Fibroblast of skin of back (primary cell): ENCODE results near the gene CYFIP2.

Experiments
- DNase-seq: peaks from one replicate; pipeline ENCODE4 v3.0.0-alpha.2; 2013

Gene CYFIP2

GRCh38 chr5:157359356-157360055, 93.6 kb downstream of the CYFIP2 start:
- peak; percentile 54 for DNase-seq

- peak; percentile 48 for DNase-seq
Measured at GRCh38 chr5:157362012-157362411, 96.1 kb downstream of the CYFIP2 start.

DNA sequence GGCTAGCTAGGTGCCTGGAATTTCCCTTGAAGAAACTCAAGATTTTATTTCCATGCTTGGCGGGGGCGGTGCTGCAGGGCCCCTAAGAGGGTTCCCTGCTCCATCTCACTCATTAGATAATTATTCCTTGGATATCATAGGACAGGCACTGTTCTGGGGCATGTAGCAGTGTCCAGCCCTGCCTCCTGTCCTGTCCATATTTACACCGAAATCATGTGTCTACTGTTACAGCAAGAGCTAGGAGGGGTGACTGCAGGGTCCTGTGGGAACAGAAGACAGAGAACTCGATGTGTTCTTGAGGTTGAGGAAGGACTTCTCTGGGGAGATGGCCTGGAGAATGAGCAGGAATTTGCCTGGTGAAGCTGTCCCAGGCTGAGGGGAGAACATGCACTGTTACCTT, 96.6 kb downstream of the CYFIP2 start:
- DNase-seq: no peak

GRCh38 chr5:157362982-157363381, 97.1 kb downstream of the CYFIP2 start:
- DNase-seq: no peak

GRCh38 chr5:157365732-157366131, 99.8 kb downstream of the CYFIP2 start:
- no peak for DNase-seq

GRCh38 chr5:157366741-157367674, 101.1 kb downstream of the CYFIP2 start:
- DNase-seq: peak; percentile 88

- no peak for DNase-seq
Measured at GRCh38 chr5:157369507-157369906, 103.6 kb downstream of the CYFIP2 start.

DNA sequence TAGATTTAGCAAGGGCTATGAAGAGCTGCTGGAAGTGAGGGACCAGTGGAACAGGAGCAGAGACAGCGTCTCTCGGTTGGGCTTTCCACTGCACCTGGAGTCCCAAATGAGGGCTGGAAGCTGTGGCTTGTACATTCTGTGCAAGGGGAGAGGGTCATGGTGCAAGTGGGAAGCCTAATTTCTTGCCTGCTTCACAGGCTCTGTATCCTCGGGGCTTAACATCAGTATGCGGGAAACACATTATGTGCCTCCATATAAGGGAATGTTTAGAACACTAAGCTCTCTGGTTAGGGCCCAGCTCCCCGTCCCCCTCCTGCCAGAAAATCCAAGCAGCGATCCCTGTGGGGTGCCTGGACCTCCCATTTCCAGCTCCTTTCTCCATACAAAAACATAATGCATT, 105.0 kb downstream of the CYFIP2 start:
- peak; percentile 96 for DNase-seq

DNA sequence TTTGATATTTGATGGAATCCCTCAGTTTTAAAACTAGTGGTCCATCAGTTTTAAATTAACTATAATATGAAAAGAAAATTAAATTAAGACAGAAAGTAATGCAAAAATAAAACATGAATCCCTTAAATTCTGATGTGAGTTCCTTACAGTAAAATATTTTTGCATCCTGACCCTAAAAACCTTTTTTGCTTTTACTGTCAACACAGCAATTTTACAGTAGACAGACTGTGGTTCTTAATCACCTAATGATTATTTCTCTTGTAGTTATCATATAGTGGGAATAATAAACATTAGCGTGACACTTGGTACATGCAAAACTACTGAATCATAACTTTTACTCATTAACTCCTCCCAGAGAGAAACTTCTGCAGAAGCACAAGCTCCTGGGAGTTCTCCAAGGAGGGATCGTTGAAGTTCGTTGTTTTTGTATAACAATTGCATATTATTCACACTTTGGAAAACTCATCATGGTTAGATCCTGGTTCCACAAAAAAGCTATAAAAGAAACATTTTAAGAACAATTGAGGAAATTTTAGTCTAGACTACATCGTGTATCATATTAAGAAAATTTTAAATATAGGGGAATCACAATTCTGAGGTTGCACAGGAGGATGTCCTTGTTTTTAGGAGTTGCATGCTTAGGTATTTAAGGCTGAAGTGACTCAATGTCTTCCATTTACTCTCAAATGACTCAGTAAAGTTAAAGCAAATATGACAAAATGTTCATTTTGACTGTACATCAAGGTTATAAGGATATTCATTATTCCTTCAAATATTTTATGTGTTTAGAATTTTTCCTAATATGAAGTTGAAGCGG, 105.9 kb downstream of the CYFIP2 start:
- DNase-seq: peak; percentile 92

DNA sequence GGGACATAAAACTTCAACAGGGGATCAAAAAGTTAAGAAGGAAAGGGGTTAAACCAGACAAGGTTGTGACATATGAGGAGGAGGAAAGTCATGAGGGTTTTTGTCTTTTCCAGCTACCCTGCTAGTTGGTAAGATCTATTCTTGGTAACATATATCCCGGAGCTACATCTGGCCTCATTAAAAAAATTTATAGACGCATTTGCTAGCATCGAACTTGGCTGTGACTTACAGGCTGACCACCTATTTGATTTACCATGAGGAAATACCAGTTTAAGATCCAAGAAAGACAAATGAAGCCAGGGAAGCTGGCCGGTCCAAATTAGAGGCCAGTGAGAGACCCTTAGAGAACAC, 106.5 kb downstream of the CYFIP2 start:
- peak; percentile 74 for DNase-seq

- DNase-seq: no peak
Measured at GRCh38 chr5:157378509-157378908, 112.6 kb downstream of the CYFIP2 start.

DNA sequence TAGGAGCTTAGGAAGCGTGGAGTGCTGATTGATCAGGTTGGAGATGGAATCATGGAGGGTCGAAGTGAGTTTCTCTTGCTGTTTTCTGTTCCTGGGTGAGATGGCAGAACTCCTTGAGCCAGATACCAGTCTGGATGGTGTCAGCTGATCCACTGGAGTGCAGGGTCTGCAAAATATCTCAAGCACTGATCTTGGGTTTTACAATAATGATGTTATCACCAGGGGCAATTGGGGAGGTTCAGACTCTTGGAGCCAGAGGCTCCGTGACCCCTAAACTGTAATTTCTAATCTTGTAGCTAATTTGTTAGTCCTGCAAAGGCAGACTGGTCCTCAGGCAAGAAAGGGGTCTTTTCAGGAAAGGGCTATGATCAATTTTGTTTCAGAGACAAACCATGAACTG, 114.1 kb downstream of the CYFIP2 start:
- no peak for DNase-seq

GRCh38 chr5:157381746-157382145, 115.8 kb downstream of the CYFIP2 start:
- no peak for DNase-seq

DNA sequence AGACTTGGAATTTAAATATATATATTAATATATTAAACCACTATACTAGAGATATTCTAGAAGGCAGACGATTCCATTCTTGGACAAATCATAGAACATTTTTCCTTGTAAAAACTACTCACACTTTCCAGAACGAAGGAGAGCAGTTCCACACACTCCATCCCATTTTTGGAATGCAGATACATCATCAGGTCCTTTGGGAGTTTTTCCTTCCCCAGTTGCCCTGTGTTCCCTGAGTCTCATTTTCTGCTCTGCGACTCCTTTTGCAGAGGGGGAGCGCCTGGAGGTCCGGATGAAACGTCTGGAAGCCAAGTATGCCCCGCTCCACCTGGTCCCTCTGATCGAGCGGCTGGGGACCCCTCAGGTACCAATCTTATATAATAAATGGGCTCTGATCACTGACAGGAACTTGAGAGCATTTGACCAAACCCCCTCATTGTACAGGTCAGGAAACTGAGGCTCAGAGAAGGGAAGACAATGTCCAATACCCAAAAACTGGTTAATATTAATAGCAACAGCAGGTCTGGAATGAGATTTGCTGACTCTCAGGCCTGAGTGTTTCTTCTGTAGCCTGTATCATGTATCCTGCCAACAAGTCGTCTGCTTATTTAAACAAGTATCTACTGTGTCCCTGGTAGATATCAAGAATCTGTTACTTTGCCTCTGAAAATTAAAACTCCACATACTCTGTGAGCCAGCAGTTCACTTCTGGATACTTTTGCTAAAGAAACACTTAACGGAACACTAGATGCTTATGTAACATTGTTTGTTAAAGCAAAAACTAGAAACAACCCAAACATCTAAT, 117.3 kb downstream of the CYFIP2 start:
- peak; percentile 87 for DNase-seq

- peak; percentile 100 for DNase-seq
Measured at GRCh38 chr5:157384971-157385709, 119.2 kb downstream of the CYFIP2 start.

- DNase-seq: peak; percentile 62
Measured at GRCh38 chr5:157387041-157387563, 121.2 kb downstream of the CYFIP2 start.

GRCh38 chr5:157387683-157388093, 121.8 kb downstream of the CYFIP2 start:
- peak; percentile 98 for DNase-seq

DNA sequence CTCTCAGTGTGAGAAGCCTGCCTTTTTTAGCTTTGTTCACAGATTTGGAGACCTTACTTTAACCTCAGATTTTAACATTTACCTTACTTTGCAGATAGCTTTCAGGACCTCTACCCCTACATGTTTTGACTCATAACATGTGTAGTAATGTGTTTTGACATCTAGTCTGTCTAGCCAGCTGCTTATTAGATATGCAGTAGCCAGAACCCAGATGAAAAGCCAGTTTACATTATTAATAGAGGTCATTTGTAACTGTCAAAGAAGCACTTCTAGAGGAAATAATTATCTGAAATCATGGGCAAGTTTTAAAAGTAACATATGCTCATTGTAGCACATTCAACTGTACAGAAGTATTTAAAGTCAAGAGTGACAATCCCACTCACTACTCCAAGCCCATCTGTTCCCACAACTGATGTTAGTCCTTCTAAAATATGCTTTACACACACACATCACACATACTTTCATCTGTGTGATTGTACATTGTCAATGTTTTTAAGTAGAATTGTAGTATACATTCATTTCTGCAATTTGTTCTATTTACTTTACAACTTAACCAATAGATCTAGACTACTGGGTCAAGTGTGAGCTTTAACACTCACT, 122.3 kb downstream of the CYFIP2 start:
- peak; percentile 41 for DNase-seq

DNA sequence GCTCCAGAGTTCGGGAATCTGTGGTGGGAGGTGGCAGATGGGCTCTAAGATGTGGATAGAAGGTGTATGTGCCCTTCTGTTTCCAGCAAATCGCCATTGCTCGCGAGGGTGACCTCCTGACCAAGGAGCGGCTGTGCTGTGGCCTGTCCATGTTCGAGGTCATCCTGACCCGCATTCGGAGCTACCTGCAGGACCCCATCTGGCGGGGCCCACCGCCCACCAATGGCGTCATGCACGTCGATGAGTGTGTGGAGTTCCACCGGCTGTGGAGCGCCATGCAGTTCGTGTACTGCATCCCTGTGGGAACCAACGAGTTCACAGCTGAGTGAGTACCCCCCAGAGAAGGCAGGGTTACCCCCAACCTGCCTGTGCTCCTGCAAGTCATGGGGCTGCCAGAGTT, 123.2 kb downstream of the CYFIP2 start:
- no peak for DNase-seq

DNA sequence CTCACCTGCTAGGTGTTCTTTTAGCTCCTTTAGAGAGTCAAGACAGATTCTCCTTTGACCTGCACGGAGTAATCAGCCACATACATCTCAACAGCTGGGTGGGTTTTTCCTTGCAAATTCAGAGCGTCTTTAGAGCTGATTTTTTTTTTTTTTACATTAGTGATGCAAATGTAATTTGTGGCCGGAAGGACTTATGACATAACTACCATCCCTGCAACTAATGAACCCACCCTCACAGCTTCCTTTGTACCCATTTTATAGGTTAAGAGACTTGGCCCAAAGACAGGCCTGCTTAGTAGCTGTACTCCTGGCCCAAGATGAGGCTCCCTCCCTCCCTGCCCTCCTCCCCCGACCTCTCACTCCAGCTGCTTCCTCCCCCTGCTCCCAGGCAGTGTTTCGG, 124.2 kb downstream of the CYFIP2 start:
- DNase-seq: no peak
